GM18511 (cell line): Measurements from ENCODE around the gene CD2BP2.
"Not testable (repeated sequence)": the region's sequence is repeated elsewhere in the genome, so short reads cannot be mapped to it uniquely, and the experiment has no call there.

Source experiments
- ATAC-seq: cut with Tn5 transposase; IDR thresholded peaks from one replicate; pipeline ENCODE4 v1.9.1; 2021; ENCODE audit warnings: mild to moderate bottlenecking, moderate library complexity; ENCODE audit not compliant: unreplicated experiment

CD2BP2 gene

DNA sequence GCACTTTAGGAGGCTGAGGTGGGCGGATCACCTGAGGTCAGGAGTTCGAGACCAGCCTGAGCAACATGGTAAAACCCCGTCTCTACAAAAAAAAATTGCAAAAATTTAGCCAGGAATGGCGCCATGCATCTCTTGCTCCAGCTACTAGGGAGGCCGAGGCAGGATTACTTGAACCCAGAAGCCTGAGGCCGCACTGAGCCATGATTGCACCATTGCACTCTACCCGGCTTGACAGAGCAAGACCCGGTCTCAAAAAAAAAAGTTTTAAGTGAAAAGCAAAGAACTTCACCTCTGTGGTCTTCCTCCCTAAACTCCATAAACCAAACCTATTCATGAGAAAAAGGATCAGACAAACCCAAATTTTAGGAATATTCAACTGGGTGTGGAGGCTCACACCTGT, 7.0 kb downstream of the CD2BP2 start:
- ATAC-seq: no peak

DNA sequence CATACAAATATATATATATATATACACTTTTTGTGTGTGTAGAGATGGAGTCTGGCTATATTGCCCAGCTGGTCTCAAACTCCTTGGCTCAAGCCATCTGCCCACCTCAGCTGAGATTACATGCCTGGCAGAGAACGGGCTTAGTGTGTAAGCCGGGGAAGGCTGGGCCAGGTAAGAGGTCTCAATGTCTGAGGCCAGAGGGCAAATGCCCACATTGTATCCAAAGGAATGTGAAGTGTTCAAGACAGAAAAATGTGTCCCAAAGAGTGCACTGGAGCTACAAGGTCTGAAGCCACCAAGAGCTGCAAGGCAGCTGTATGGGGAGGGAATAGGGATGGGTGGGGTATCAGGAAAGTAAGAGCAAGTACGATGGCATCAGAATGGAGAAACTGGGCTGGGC, 8.8 kb downstream of the CD2BP2 start:
- no peak for ATAC-seq

DNA sequence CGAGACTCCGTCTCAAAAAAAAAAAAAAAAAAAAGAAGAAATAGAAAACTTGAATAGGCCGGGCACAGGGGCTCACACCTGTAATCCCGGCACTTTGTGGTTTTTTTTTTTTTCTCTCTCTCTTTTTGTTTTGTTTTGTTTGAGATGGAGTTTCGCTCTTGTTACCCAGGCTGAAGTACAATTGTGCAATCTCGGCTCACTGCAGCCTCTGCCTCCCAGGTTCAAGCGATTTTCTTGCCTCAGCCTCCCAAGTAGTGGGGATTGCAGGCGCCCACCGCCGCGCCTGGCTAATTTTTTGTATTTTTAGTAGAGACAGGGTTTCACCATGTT, 11.7 kb downstream of the CD2BP2 start:
- ATAC-seq: not testable (repeated sequence)

DNA sequence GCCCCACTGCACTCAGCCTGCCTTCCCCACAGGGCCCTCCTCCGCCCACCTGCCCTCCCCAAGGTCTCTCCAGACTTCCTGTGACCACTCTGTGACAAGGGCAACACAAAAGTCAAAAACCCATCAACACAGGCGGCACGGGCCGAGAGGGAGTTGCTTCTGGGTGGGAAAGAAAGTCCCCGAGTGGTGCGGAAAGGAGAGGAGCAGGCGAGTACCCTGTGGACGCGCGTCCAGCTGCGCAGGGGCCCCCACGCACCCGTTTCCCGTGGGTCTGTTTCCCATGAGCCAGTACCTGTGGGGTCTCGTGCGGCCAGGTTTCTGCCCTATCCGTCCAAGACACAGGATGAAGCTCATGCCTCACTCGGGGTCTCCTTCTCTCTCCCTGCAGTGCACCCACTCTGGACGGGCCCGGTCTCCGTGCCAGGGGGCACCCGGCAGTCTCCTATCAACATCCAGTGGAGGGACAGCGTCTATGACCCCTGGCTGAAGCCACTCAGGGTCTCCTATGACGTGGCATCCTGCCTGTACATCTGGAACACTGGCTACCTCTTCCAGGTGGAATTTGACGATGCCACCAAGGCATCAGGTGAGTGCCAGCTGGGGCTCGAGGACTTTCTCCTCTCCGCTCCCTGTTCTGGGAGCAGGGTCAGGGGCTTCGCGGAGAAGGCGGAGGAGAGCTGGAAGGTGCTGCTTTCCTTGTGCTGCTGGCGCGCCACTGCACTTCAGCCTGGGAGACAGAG, 12.2 kb downstream of the CD2BP2 start:
- ATAC-seq: no peak

DNA sequence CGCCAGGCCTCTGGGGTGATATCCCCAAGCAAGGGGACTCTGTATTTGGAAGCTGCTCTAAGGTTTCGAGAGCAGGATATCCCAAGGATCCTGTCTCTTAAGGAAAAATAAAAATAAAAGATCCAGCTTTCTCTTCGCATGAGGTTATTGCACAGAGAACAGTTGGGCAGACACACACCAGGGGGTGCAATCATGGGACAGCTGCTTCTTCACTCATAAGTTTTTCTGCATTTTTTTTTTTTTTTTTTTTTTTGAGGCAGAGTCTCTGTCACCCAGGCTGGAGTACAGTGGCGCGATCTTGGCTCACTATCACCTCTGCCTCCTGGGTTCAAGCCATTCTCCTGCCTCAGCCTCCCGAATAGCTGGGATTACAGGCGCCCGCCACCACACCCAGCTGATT, 13.1 kb downstream of the CD2BP2 start:
- not testable (repeated sequence) for ATAC-seq

DNA sequence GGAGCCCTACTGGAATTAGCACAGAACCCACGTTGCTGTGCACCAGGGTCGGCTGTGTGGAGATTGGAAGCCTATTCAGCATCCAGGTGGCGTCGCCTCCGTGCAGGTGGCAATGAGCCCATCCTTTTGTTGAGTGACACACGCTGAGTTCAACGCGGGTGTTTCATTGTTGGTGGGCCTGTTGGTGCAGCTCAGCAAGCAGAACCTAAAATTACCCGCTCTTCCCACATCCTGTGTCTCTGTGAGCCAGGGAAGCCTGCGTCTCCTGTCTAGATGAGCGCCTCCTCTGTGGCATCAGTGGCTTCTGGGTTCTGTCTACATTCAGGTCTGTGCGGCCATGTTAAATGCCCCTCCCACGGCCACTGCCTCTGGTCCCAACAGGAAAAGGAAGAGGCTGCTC, 14.5 kb downstream of the CD2BP2 start:
- ATAC-seq: no peak

DNA sequence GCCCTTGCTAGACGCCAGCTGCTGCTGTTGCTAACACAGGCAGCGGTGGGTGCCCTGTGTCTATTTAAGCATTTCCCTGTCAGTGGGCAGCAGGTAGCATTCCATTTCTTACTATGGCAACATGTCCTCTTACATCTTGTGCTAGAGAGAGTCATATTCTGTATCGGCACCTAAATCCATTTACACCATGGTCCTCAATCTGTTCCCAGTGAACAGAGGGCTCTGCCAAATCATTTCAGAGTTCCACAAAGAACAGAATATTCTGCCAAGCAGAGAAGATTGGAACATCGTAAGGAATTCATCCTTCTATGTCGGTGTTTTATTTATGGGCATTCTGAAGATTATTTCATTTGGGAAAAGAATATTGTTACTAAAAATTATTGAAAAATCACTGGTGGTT, 16.4 kb downstream of the CD2BP2 start:
- not testable (repeated sequence) for ATAC-seq

DNA sequence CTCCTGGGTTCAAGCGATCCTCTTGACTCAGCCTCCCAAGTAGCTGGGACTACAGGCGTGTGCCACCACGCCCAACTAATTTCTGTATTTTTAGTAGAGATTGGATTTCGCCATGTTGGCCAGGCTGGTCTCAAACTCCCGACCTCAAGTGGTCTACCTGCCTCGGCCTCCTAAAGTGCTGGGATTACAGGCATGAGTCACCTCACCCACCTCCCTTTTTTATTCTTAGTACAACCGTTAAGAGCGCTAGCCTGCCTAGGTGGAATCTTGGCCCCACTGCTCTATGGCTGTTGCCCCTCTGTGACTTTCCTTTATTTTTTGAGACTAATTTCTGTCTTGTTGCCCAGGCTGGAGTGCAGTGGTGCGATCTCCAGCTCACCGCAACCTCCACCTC, 17.1 kb downstream of the CD2BP2 start:
- not testable (repeated sequence) for ATAC-seq

DNA sequence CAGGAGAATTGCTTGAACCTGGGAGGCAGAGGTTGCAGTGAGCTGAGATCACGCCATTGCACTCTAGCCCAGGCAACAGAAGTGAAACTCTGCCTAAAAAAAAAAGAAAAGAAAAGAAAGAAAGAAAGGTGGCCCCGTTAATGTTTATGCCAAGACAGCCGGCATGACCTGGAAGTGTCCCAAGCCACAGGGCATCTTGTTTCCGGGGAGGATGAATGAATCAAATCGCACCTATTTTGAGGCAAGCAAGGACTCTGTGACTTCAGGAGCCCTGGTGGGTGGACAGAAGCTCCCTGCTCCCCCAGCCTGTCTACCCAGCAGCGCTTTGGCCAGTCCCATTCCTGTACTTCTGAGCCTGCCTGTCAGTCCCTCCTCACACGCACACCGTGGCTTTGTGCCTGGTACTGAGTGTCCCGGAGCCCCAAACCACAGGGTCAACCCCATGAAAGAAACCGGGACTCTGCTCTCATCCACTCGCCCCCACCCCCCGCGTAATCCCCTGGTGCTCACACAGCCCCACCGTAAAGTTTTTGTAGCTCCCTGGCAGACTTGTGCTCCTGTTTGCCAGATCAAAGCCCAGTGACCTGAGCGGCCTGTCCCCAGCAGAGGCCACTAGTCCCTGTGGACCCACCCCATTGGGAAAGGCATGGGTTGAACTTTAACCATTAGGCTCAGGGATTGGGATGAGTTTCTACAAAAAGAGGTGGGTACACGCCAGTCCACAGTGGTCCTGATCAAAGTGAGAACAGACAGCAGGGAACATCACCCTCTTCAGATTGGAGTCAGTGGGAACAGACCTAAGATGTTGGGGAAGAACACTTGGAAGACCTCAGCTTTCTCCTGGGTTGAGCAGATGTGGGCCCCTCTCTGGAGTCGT, 19.3 kb downstream of the CD2BP2 start:
- ATAC-seq: peak; percentile 23

DNA sequence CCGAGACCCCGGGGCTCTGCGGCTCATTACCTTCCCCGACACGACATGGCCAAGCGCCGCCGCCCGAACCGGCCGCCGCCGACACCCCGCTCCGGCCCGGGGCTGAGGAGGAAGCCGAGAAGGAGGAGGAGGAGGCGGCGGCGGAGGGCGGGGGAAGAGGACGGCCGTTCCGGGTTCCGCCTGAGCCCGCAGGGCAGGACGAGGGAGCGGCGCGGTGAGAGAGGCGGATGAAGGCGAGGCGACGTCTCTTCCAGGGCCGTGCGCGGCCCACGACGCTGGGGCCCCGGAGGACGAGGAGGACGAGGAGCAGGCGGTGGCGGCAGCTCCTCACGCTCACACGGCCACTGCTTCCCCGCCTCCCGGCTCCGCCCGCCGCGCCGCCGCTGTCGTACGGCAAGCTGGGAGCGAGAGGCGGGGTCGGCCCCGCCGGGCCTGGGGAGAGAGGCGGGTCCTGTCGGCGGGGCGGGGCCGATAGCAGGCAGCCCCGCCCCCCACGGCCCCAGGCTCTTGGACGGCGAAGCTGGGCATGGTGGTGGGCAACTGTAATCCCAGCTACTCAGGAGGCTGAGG, 20.0 kb downstream of the CD2BP2 start:
- peak; percentile 74 for ATAC-seq

DNA sequence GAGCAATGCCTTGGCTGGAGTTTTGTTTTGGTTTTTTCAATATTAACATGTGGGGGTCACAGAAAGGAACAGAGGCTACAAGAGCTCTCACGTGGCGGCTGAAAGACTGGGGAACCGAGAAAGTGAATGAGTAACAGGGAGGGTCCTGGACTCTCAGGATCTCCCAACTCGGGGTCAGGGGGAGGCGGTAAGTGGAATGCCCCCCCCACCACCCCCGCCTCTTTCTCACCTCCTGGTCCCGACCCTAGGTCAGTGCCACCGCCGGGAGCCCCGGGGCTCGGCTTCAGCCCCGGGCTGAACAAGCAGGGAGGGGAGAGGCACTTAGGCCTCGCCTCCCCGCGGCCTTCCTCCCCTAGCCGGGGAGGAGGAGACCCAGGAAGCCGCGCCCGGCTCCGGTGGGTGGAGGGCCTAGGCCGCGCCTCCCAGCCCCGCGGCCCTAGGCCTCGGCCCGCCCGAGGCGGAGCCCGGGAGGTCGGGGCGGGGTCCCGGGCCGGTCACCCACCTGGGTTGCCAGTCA, 20.6 kb downstream of the CD2BP2 start:
- peak; percentile 88 for ATAC-seq

DNA sequence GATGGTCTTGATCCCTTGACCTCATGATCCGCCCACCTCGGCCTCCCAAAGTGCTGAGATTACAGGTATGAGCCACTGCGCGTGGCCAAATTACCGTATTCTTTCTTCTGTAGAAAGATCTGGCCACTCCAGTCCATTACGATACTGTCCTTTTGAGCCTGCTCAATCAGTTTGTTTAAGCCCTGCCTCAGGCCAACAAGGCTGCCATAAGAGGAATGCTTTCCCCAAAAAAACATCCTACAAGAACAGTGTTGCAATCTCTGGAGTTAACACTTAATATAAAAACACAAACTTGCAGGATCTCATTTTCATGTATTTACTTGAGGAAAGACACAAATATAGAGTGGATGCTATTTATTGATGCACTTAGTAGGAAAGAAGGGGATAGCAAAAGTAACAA, 30.9 kb downstream of the CD2BP2 start:
- ATAC-seq: not testable (repeated sequence)

DNA sequence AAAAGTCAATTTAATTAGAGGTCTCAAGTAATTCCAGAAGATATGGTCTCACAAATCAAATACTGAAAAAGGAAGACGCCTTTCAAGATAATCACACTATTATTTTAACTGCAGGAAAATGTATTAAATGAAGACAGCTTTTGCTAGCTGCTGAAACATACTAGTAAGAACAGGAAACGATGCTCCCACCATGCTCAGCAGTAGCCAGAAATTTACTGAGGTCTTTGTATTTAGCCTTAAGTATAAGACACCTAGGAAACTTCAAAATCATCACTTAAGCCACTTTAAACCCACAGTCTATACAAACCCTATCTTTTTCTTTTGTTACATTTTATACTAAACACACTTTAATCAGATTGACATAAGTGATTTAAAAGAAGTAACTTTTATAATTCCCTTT, 36.5 kb downstream of the CD2BP2 start:
- not testable (repeated sequence) for ATAC-seq

DNA sequence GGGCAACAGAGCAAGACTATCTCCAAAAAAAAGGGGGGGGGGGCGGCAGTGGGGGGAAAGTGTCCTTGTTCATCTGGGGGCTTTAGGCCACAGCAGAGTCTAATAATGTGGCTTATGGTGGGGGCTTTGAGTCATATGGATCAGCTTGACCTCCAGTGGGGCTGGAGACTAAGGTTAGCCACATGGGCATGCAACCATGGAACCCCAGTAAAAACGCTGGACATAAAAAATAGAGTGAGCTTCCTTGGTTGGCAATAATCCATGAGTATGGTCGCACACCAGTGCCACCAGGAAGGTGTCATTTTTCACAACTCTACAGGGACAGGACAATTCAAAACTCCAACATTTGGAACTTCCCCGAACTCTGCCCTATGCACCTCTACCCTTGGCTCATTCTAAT, 44.2 kb downstream of the CD2BP2 start:
- ATAC-seq: not testable (repeated sequence)

DNA sequence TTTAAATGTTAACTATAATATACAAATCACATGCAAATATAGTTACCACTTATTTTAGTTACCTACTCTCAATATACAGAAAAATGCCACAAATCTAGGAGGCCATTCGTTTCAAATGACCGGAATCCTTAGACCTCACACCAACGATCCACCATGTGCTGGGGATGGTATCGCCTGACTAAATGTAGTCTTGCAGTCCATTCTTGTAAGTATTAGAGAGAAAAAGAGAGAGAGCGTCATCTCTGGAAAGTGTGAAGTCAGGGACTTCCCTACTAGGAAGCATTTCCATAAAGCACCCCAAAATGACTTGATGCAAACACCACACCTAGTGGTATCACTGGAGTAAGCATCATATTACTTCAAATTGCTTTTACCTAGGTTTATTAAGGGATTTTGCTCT, 45.9 kb downstream of the CD2BP2 start:
- not testable (repeated sequence) for ATAC-seq
